Tibial nerve (tissue), 4 donors: ENCODE results near the gene GALM. TPM values are rescaled to one million over a fixed set of nuclear protein-coding genes. Genes with fewer than 3 reads are reported as not detected.

Experiments used
- DNase-seq, 2 donors: peaks; one replicate each; pipeline ENCODE4 v3.0.0-alpha.2; 2019; ENCODE audit warnings: low spot score in 2 of 2
- H3K27ac ChIP-seq, 4 donors: fragments of 200-600 bp; sonication (generic) in 3 of 4; one replicate each; pipeline ENCODE4 v1.5.1; 2017 to 2019; ENCODE audit warnings: mild to moderate bottlenecking in 1 of 4
- H3K27me3 ChIP-seq, 2 donors: fragments of 200-600 bp; sonication (generic) in 1 of 2; one replicate each; pipeline versions ENCODE4 v1.5.1 to v1.6.0; 2017 to 2019
- H3K36me3 ChIP-seq, 3 donors: fragments of 200-600 bp; sonication (generic); one replicate each; pipeline ENCODE4 v1.5.1; 2018 to 2019
- H3K4me1 ChIP-seq, 4 donors: fragments of 200-600 bp; sonication (generic) in 3 of 4; one replicate each; pipeline ENCODE4 v1.5.1; 2017 to 2019
- H3K4me3 ChIP-seq, 4 donors: fragments of 200-600 bp; sonication (generic) in 3 of 4; one replicate each; pipeline ENCODE4 v1.5.1; 2017 to 2019; ENCODE audit warnings: mild to moderate bottlenecking in 1 of 4, moderate library complexity in 1 of 4
- H3K9me3 ChIP-seq, 4 donors: fragments of 200-600 bp; sonication (generic) in 3 of 4; one replicate each; pipeline ENCODE4 v1.5.1; 2017 to 2019
- CTCF ChIP-seq, 5 experiments: fragments of 200-600 bp in 3 of 5; fragments of 450-650 bp in 2 of 5; sonication (generic) in 3 of 5; IDR thresholded peaks; one replicate each; pipeline ENCODE4 v1.5.1; 2016 to 2019; ENCODE audit warnings: antibody characterized with exemption in 5 of 5, mild to moderate bottlenecking in 3 of 5, moderate library complexity in 2 of 5
- EP300 ChIP-seq, 2 donors: sonication (generic); formaldehyde crosslinking; IDR thresholded peaks; one replicate each; pipeline ENCODE4 v1.6.1; 2017; ENCODE audit warnings: antibody characterized with exemption in 2 of 2, mild to moderate bottlenecking in 1 of 2
- POLR2A ChIP-seq, 2 donors: fragments of 450-650 bp; IDR thresholded peaks; one replicate each; pipeline ENCODE4 v1.6.1; 2017; ENCODE audit warnings: antibody characterized with exemption in 2 of 2, mild to moderate bottlenecking in 2 of 2, moderate library complexity in 2 of 2
- WGBS, 2 donors: methylation state at CpG; one replicate each; pipeline ENCODE4 v1.1.5; 2018; 5-methylcytosine and 5-hydroxymethylcytosine counted together
- total RNA-seq, 4 donors: library from RNA; depleted of rRNA; stranded (reverse); fragments of >200 nt; gene quantifications; one replicate each; pipeline ENCODE4 v1.1.0, GENCODE V29; 2016

GALM gene
- total RNA-seq, 4 donors from 2014 or later, result 20.7 to 57.9 (median 34.2) TPM

- Histone ChIP-seq H3K27ac (no peak overlapping the region), H3K27me3 (no peaks in the 10 kb centered on the region)
- 85 to 86% methylated on average over 17 of the region's 17 CpGs for WGBS, 2 donors
Observed at GRCh38 chr2:38775097-38775920, 109.4 kb downstream of the GALM start.

GRCh38 chr2:38775921-38776225 lies 110.0 kb downstream of the GALM start:
- Histone ChIP-seq H3K4me3 (no peak overlapping the region), H3K9me3 (no peaks in the 10 kb centered on the region), H3K4me1 (peaks cover 0 to 13% (median 7%) of the 10 kb centered on the region in 4 donors), H3K27me3 (no peaks in the 10 kb centered on the region), H3K36me3 (peaks cover 0 to 12% (median 0%) of the 10 kb centered on the region in 3 donors), H3K27ac (no peak overlapping the region)
- no peak for DNase-seq
- TF ChIP-seq CTCF (IDR thresholded peaks at IDR 0.05) (no peak), POLR2A (IDR thresholded peaks at IDR 0.05) (no peak)
- WGBS, 2 donors, result 56 to 62% methylated on average over 7 of the region's 7 CpGs

More at GRCh38 chr2:38775097-38775920, 109.4 kb downstream of the GALM start:
- TF ChIP-seq CTCF (IDR thresholded peaks at IDR 0.05) (no peak), EP300 (IDR thresholded peaks at IDR 0.05) (no peak)
- H3K4me3 ChIP-seq, result no peak overlapping the region
- H3K4me1 ChIP-seq, result peaks cover 0 to 13% (median 7%) of the 10 kb centered on the region in 4 donors
- no peaks in the 10 kb centered on the region for H3K9me3 ChIP-seq
- H3K36me3 ChIP-seq, result peaks cover 0 to 7% (median 0%) of the 10 kb centered on the region in 3 donors
- no peak for DNase-seq

GRCh38 chr2:38776531-38776930 lies 110.6 kb downstream of the GALM start:
- TF ChIP-seq POLR2A (IDR thresholded peaks at IDR 0.05) (no peak), CTCF (IDR thresholded peaks at IDR 0.05) (no peak), EP300 (IDR thresholded peaks at IDR 0.05) (no peak)
- DNase-seq, result no peak
- Histone ChIP-seq H3K4me3 (no peak overlapping the region), H3K27me3 (no peaks in the 10 kb centered on the region), H3K27ac (no peak overlapping the region), H3K36me3 (peaks cover 0 to 19% (median 2%) of the 10 kb centered on the region in 3 donors), H3K4me1 (peaks cover 0 to 13% (median 7%) of the 10 kb centered on the region in 4 donors), H3K9me3 (no peaks in the 10 kb centered on the region)
- 84 to 87% methylated on average over 13 of the region's 13 CpGs for WGBS, 2 donors

GRCh38 chr2:38778687-38779082 lies 112.8 kb downstream of the GALM start:
- peak overlapping the region; percentile 57 to 80 (median 73) for H3K27ac ChIP-seq
- TF ChIP-seq CTCF (IDR thresholded peaks at IDR 0.05) (no peak), EP300 (IDR thresholded peaks at IDR 0.05) (no peak), POLR2A (IDR thresholded peaks at IDR 0.05) (no peak)
- H3K27me3 ChIP-seq, result no peaks in the 10 kb centered on the region
- 7 to 10% methylated on average over 8 of the region's 8 CpGs for WGBS, 2 donors
- H3K4me3 ChIP-seq, result peak overlapping the region; percentile 56 to 67 (median 64)
- DNase-seq, result no peak
- H3K9me3 ChIP-seq, result no peaks in the 10 kb centered on the region
- peaks cover 0 to 10% (median 6%) of the 10 kb centered on the region in 4 donors for H3K4me1 ChIP-seq
- H3K36me3 ChIP-seq, result peaks cover 0 to 36% (median 3%) of the 10 kb centered on the region in 3 donors

- DNase-seq, result no peak
- TF ChIP-seq CTCF (IDR thresholded peaks at IDR 0.05) (no peak), POLR2A (IDR thresholded peaks at IDR 0.05) (no peak), EP300 (IDR thresholded peaks at IDR 0.05) (no peak)
- Histone ChIP-seq H3K36me3 (peaks cover 0 to 36% (median 3%) of the 10 kb centered on the region in 3 donors), H3K27ac (no peak overlapping the region), H3K9me3 (no peaks in the 10 kb centered on the region), H3K4me3 (no peak overlapping the region), H3K27me3 (no peaks in the 10 kb centered on the region), H3K4me1 (peaks cover 0 to 8% (median 6%) of the 10 kb centered on the region in 4 donors)
Observed at GRCh38 chr2:38783586-38783985, 117.7 kb downstream of the GALM start.
